Adrenal gland (tissue), 12 donors: Measurements from ENCODE around the gene HEMGN. TPM values are rescaled to one million over a fixed set of nuclear protein-coding genes. Genes with fewer than 3 reads are reported as not detected.

Experiments
- DNase-seq, 7 donors: peaks; one replicate each; pipeline ENCODE4 v3.0.0-alpha.2; 2019 to 2020
- H3K27ac ChIP-seq, 5 donors: fragments of 200-600 bp; sonication (generic) in 4 of 5; 1 replicate in 3 of 5; 2 replicates in 2 of 5; pipeline versions ENCODE4 v1.5.1 to v1.8.0; 2016 to 2020; ENCODE audit warnings: mild to moderate bottlenecking in 1 of 5
- H3K27me3 ChIP-seq: fragments of 200-600 bp; 2 replicates; pipeline ENCODE4 v1.8.0; 2021
- H3K36me3 ChIP-seq, 2 donors: fragments of 200-600 bp; replicated peaks in 1 of 2; 1 replicate in 1 of 2; 2 replicates in 1 of 2; pipeline versions ENCODE4 v1.5.1 to v1.8.0; 2018 to 2022
- H3K4me1 ChIP-seq, 2 donors: fragments of 200-600 bp; replicated peaks in 1 of 2; 1 replicate in 1 of 2; 2 replicates in 1 of 2; pipeline versions ENCODE4 v1.5.1 to v1.8.0; 2018 to 2021
- H3K4me3 ChIP-seq, 4 donors: fragments of 200-600 bp; sonication (generic) in 3 of 4; one replicate each; pipeline ENCODE4 v1.5.1; 2016 to 2018
- H3K9me3 ChIP-seq, 3 donors: fragments of 200-600 bp; sonication (generic) in 1 of 3; replicated peaks in 1 of 3; 1 replicate in 2 of 3; 2 replicates in 1 of 3; pipeline versions ENCODE4 v1.5.1 to v1.8.0; 2016 to 2021
- POLR2A ChIP-seq, 2 donors: fragments of 450-650 bp; IDR thresholded peaks; one replicate each; pipeline ENCODE4 v1.6.1; 2017; ENCODE audit warnings: antibody characterized with exemption in 2 of 2, mild to moderate bottlenecking in 2 of 2, moderate library complexity in 1 of 2
- WGBS, 4 donors: extraction: QIAGEN DNeasy Blood & Tissue Kit in 2 of 4; methylation state at CpG; one replicate each; pipeline versions ENCODE4 v1.1.5 to v1.1.7; 2013 to 2017; 5-methylcytosine and 5-hydroxymethylcytosine counted together
- intact Hi-C, 2 donors: fragments of 100-400 bp; cut with DNase I; formaldehyde crosslinking; loops; one replicate each; pipeline versions ENCODE4 v1.14.1 to v1.15.0; 2022 to 2023
- polyA plus RNA-seq, 3 donors: library from polyadenylated mRNA; stranded (reverse); fragments of 200-250 nt in 2 of 3; fragments of 350-450 nt in 1 of 3; fragmentation: Illumina TruSeq in 1 of 3; extraction: RNeasy Lipid Tissue Mini Kit (QIAGEN cat#74804) in 1 of 3; gene quantifications; one replicate each; pipeline ENCODE4 v1.2.3, GENCODE V29; 2013 to 2014
- total RNA-seq, 9 donors: library from RNA; depleted of rRNA in 4 of 9; stranded (reverse); fragments of >200 nt in 4 of 9; fragments of 120-200 nt in 1 of 9; fragmentation: NEBNext Ultra II Directional in 1 of 9; extraction: Animal tissue kit (Norgen Biotek cat#: 25700) in 1 of 9; gene quantifications; one replicate each; pipeline versions ENCODE4 v1.1.0 to v1.2.4, GENCODE V29; 2013 to 2023
- TF ChIP-seq, protein P1 (sequence below), 6 experiments: fragments of 450-650 bp in 4 of 6; fragments of 200-600 bp in 2 of 6; sonication (generic) in 1 of 6; IDR thresholded peaks; 1 replicate in 5 of 6; 2 replicates in 1 of 6; pipeline versions ENCODE4 v1.5.1 to v1.8.0; 2016 to 2021; ENCODE audit warnings: antibody characterized with exemption in 6 of 6, mild to moderate bottlenecking in 2 of 6, moderate library complexity in 1 of 6
- donor health status: healthy with polysubstance abuse.
- donor health status: Bipolar disorder and iron deficiency.
- donor health status: DM: yes; HTN: yes; CAD: no.
- donor health status: DM: no; HTN: no; CAD: no.
- donor health status: DM: no; HTN: no; CAD: no.
- donor health status: DM: yes; HTN: yes; CAD: no.

The HEMGN gene
- total and polyA plus RNA-seq, 12 donors, result 0.22 to 10.0 (median 0.23) TPM; not detected in 9

DNA sequence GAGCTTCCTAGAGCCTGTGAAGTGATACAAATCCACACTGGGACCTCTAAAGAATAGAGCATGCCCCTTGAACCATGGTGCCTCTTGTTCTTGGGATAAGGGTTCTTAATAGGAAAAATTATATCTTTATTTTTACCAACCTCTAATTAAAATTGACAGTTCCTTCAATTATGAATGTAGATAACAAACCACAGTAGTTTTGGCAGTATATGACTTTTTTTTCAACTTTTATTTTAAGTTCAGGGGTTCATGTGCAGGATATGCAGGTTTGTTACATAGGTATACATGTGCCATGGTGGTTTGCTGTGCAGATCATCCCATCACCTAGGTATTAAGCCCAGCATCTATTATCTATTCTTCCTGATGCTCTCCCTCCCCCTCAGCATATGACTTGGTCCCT is 974 bp downstream of the HEMGN start:
- TF ChIP-seq, protein P1, sequence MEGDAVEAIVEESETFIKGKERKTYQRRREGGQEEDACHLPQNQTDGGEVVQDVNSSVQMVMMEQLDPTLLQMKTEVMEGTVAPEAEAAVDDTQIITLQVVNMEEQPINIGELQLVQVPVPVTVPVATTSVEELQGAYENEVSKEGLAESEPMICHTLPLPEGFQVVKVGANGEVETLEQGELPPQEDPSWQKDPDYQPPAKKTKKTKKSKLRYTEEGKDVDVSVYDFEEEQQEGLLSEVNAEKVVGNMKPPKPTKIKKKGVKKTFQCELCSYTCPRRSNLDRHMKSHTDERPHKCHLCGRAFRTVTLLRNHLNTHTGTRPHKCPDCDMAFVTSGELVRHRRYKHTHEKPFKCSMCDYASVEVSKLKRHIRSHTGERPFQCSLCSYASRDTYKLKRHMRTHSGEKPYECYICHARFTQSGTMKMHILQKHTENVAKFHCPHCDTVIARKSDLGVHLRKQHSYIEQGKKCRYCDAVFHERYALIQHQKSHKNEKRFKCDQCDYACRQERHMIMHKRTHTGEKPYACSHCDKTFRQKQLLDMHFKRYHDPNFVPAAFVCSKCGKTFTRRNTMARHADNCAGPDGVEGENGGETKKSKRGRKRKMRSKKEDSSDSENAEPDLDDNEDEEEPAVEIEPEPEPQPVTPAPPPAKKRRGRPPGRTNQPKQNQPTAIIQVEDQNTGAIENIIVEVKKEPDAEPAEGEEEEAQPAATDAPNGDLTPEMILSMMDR (IDR thresholded peaks at IDR 0.05), result no peak
- TF ChIP-seq POLR2A (IDR thresholded peaks at IDR 0.05), result no peak
- intact Hi-C loops, result loop anchor here in 1 of 2 donors (10.0 kb wide), 1 partner anchor 268 kb away; no protein-coding TSS in a partner anchor

DNA sequence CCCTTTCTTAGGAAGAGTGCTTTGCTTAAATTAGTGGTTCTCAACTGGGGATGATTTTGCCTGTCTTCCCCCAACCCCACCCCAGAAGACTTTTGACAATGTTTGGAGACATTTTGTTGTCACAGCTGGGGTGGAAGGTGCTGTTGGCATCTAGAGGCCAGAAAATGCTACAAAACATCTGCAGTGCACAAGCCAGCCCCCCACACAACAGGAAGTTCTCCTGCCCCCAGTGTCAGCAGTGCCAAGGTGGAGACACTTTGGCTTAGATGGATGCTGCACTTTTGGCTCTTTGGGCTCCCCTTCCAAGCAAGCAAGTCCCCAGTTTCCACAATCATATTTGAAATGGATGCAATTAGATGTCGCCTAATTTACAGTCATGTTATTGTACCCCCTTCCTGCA is 2.7 kb downstream of the HEMGN start:
- TF ChIP-seq, protein P1 (IDR thresholded peaks at IDR 0.05), result no peak
- TF ChIP-seq POLR2A (IDR thresholded peaks at IDR 0.05), result no peak
- Histone ChIP-seq H3K27me3 (peaks cover 11% of the 10 kb centered on the region), H3K36me3 (no peaks in the 10 kb centered on the region), H3K4me3 (no peak overlapping the region), H3K4me1 (no peaks in the 10 kb centered on the region), H3K9me3 (no peaks in the 10 kb centered on the region), H3K27ac (no peak overlapping the region)
- no peak for DNase-seq
- intact Hi-C loops, result loop anchor here in 1 of 2 donors (10.0 kb wide), 1 partner anchor 270 kb away; no protein-coding TSS in a partner anchor
- WGBS, 4 donors, result 43 to 76% (median 60%) methylated on average over 1 of the region's 1 CpG

More for the DNA sequence above, 974 bp downstream of the HEMGN start:
- H3K9me3 ChIP-seq, result no peaks in the 10 kb centered on the region
- H3K27ac ChIP-seq, result no peak overlapping the region
- peaks cover 11% of the 10 kb centered on the region for H3K27me3 ChIP-seq
- H3K36me3 ChIP-seq, result no peaks in the 10 kb centered on the region
- no peak for DNase-seq
- no peak overlapping the region for H3K4me3 ChIP-seq
- H3K4me1 ChIP-seq, result no peaks in the 10 kb centered on the region

- H3K27ac ChIP-seq, result no peak overlapping the region
Observed at GRCh38 chr9:97934321-97935115, 3.5 kb downstream of the HEMGN start.

GRCh38 chr9:97933297-97933998 is 4.5 kb downstream of the HEMGN start:
- H3K4me1 ChIP-seq, result no peaks in the 10 kb centered on the region
- peaks cover 7% of the 10 kb centered on the region for H3K27me3 ChIP-seq
- WGBS, 4 donors, result 62 to 72% (median 66%) methylated on average over 4 of the region's 4 CpGs
- H3K36me3 ChIP-seq, result no peaks in the 10 kb centered on the region
- no peak for DNase-seq
- no peak for TF ChIP-seq POLR2A (IDR thresholded peaks at IDR 0.05)
- TF ChIP-seq, protein P1 (IDR thresholded peaks at IDR 0.05), result no peak
- intact Hi-C loops, result loop anchor here in 1 of 2 donors (10.0 kb wide), 1 partner anchor 271 kb away; no protein-coding TSS in a partner anchor
- no peaks in the 10 kb centered on the region for H3K9me3 ChIP-seq
- no peak overlapping the region for H3K4me3 ChIP-seq
- H3K27ac ChIP-seq, result no peak overlapping the region

More at GRCh38 chr9:97934321-97935115, 3.5 kb downstream of the HEMGN start:
- 17 to 37% (median 26%) methylated on average over 5 to 6 of the region's 6 CpGs for WGBS, 4 donors
- DNase-seq, result no peak
- H3K27me3 ChIP-seq, result peaks cover 11% of the 10 kb centered on the region
- H3K4me3 ChIP-seq, result no peak overlapping the region
- TF ChIP-seq POLR2A (IDR thresholded peaks at IDR 0.05), result no peak
- TF ChIP-seq, protein P1 (IDR thresholded peaks at IDR 0.05), result no peak
- no peaks in the 10 kb centered on the region for H3K4me1 ChIP-seq
- no peaks in the 10 kb centered on the region for H3K36me3 ChIP-seq
- H3K9me3 ChIP-seq, result no peaks in the 10 kb centered on the region
- intact Hi-C loops, result loop anchor here in 1 of 2 donors (10.0 kb wide), 1 partner anchor 270 kb away; no protein-coding TSS in a partner anchor
